NCI-H526 (cell line): Measurements from ENCODE around the gene TVP23C.

Experiments
- DNase-seq, 2 experiments: peaks; one replicate each; lab custom pipeline; 2025; lab: John Stamatoyannopoulos, UW

The TVP23C gene

GRCh38 chr17:15465045-15465701, 98.1 kb downstream of the TVP23C start:
- no peak for DNase-seq

- no peak for DNase-seq
Measured at GRCh38 chr17:15464231-15464985, 98.9 kb downstream of the TVP23C start.

- DNase-seq, result no peak
Measured at GRCh38 chr17:15462976-15463772, 100.1 kb downstream of the TVP23C start.

- DNase-seq, result no peak
Measured at GRCh38 chr17:15457723-15458094, 105.6 kb downstream of the TVP23C start.

- DNase-seq, result no peak
Measured at GRCh38 chr17:15456972-15457722, 106.1 kb downstream of the TVP23C start.

DNA sequence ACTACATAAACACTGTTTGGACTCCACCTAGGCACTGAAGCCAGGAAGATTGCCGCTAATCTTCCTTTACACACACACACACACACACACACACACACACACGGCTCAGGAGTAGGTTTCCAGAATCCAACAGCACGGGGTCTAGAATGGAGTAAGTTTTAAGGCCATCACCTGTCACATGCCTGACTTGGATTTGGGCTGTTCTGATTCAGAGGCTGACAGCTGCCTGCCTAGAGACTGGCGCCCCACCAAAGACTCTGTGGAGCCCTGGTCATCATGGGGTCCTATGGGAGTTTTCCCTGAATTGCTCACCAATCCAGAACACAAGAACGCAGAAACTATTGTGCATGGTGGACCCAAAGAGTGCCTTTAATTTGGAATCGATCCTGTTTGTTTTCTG, 106.8 kb downstream of the TVP23C start:
- no peak for DNase-seq

DNA sequence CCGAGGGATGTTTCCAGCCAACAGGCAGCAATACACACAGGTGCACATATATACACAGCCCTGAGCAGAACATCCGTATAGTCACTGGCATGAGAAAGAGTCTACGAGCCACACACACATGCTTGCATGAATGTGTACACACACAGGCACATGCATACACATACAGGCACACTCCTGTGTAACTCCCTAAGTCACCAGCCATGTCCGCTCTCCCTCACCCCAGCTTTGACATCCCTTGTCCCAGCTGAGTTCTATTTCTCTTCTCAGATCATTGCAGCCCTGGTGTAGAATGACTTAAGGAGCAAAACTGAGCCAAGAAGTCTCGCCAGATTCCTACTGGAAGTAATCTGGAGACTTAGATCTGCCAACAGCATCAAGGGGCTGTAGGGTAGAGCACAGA, 108.9 kb downstream of the TVP23C start:
- no peak for DNase-seq

DNA sequence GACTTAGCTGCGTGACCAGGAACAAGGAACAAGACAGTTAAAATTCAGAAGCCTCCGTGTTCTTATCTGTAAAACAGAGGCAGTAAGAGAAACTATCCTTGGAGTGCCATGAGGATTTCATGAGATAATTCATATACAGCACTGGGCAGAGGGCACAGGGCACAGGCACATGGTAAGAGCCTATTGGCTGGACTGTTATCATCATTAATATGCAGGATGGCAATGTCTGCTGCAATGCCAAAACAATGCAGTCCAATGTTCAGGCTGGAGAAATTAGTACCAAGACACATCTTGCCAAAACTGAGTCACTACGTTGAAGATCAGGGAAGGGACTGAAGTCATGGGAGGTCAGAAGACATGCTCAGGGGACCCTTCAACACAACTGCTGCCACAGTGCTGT, 109.5 kb downstream of the TVP23C start:
- DNase-seq, result no peak

DNA sequence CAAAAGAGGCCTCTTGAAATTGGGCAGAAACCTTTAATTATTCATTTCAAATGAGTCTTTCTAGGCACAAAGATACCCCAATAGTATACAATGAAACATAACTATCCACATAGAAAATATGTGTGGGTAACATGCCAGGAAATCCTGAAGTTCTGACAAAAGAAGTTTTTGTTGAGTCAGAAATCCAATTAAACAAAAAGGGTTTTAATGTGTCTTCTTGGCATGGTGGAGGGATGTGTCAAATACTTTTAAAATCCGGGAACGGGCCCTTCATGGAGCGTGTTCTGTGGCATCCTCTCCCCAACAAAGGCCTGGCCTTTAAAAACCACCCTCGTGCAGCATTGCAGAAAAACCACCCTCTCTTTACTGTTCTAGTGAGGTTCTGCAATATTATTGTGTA, 110.0 kb downstream of the TVP23C start:
- DNase-seq, result no peak

GRCh38 chr17:15452746-15453145, 110.5 kb downstream of the TVP23C start:
- no peak for DNase-seq
